Erythroblast (primary cell): ENCODE measurements around the gene ZNF485.

Experiments used
- DNase-seq, 2 experiments: peaks; one replicate each; lab custom pipeline; 2025; lab: John Stamatoyannopoulos, UW
- GATA1 ChIP-seq: IDR thresholded peaks from 2 replicates; pipeline ENCODE4 v1.6.1; 2011; ENCODE audit warnings: low read depth, mild to moderate bottlenecking, control low read depth, low read length, moderate library complexity
- POLR2A ChIP-seq: IDR thresholded peaks from 2 replicates; pipeline ENCODE4 v1.6.1; 2011; ENCODE audit warnings: mild to moderate bottlenecking, low read length

The ZNF485 gene

DNA sequence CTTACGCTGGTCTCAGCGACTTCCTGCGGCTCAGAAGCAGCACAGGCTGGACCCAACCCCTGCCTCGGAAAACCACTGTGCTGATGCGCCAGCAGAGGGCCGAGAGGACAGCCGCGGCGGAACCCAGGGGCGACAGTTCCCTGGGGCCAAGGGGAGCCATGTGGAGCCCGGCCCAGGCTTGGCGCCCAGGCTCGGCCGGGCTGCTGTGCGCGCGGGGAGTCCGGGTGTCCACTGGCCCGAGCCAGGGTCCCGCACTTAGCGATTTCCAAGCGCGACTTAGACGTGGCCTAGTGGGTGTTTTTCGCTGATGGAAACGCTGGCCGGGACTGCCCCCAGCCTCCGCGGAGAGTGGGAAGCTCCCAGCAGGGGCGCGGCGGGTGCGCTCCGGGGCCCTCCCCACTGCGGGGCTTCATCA, 61.1 kb downstream of the ZNF485 start:
- TF ChIP-seq POLR2A = no peak
- TF ChIP-seq GATA1 = no peak
- no peak for DNase-seq
